ENCODE results near the gene PPFIA3.
A peak's percentile ranks its signal among the peaks of the same experiment; 100 is the strongest.

The PPFIA3 gene

GRCh38 chr19:49113762-49114629 lies 5.3 kb upstream of the PPFIA3 start, which contains the start of gene LIN7B:
LIN7B (plus strand) TSS chr19:49114370; CDS start chr19:49114405, 35 bp downstream.
- Histone ChIP-seq H3K4me3 (ENCODE audit: insufficient read depth, low read length, poor library complexity, severe bottlenecking) (peak within 1 kb of the TSS; percentile 53), H3K27ac (ENCODE audit: low read depth, low read length) (no peak within 1 kb of the TSS), H3K9ac (ENCODE audit: low read length) (peak within 1 kb of the TSS; percentile 59), H3K36me3 (ENCODE audit: low read length) (no peaks in the 10 kb centered on the region), H3K4me2 (ENCODE audit: low read depth, low read length, poor library complexity, severe bottlenecking) (peak within 1 kb of the TSS; percentile 94), H2AFZ (ENCODE audit: low read depth, low read length, severe bottlenecking) (peak within 1 kb of the TSS; percentile 98), H3F3A (ENCODE audit: insufficient read depth) (peaks cover 25% of the 10 kb centered on the region), H3K9me2 (replicated peaks; ENCODE audit: insufficient read depth, low read length) (no peaks in the 10 kb centered on the region), H3K79me2 (ENCODE audit: insufficient read depth, low read length) (no peaks in the 10 kb centered on the region), H4K20me1 (ENCODE audit: low read depth, low read length) (no peaks in the 10 kb centered on the region), H3K9me3 (ENCODE audit: insufficient read depth, low read length) (no peaks in the 10 kb centered on the region), H3K27me3 (ENCODE audit: low read length) (no peaks in the 10 kb centered on the region)
- TF ChIP-seq, protein P1, sequence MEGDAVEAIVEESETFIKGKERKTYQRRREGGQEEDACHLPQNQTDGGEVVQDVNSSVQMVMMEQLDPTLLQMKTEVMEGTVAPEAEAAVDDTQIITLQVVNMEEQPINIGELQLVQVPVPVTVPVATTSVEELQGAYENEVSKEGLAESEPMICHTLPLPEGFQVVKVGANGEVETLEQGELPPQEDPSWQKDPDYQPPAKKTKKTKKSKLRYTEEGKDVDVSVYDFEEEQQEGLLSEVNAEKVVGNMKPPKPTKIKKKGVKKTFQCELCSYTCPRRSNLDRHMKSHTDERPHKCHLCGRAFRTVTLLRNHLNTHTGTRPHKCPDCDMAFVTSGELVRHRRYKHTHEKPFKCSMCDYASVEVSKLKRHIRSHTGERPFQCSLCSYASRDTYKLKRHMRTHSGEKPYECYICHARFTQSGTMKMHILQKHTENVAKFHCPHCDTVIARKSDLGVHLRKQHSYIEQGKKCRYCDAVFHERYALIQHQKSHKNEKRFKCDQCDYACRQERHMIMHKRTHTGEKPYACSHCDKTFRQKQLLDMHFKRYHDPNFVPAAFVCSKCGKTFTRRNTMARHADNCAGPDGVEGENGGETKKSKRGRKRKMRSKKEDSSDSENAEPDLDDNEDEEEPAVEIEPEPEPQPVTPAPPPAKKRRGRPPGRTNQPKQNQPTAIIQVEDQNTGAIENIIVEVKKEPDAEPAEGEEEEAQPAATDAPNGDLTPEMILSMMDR (IDR thresholded peaks at IDR 0.05; ENCODE audit: insufficient read depth, low read length, poor library complexity, severe bottlenecking) = no peak
- no peak for TF ChIP-seq EZH2phosphoT487 (conservative IDR thresholded peaks at IDR 0.05; ENCODE audit: low read length)

GRCh38 chr19:49114630-49115363 lies 4.5 kb upstream of the PPFIA3 start:
- no peak overlapping the region for H3K27ac ChIP-seq (ENCODE audit: low read depth, low read length)
- H4K20me1 ChIP-seq (ENCODE audit: low read depth, low read length) = no peaks in the 10 kb centered on the region
- H3K27me3 ChIP-seq (ENCODE audit: low read length) = no peaks in the 10 kb centered on the region
- H3K36me3 ChIP-seq (ENCODE audit: low read length) = no peaks in the 10 kb centered on the region
- H3K9ac ChIP-seq (ENCODE audit: low read length) = peak overlapping the region; percentile 59
- peak overlapping the region; percentile 94 for H3K4me2 ChIP-seq (ENCODE audit: low read depth, low read length, poor library complexity, severe bottlenecking)
- peak overlapping the region; percentile 53 for H3K4me3 ChIP-seq (ENCODE audit: insufficient read depth, low read length, poor library complexity, severe bottlenecking)
- no peaks in the 10 kb centered on the region for H3K79me2 ChIP-seq (ENCODE audit: insufficient read depth, low read length)
- H3K9me2 ChIP-seq (replicated peaks; ENCODE audit: insufficient read depth, low read length) = no peaks in the 10 kb centered on the region
- H3F3A ChIP-seq (ENCODE audit: insufficient read depth) = peaks cover 20% of the 10 kb centered on the region; the same call in 1 of the 2 replicates
- peak overlapping the region; percentile 68 for H2AFZ ChIP-seq (ENCODE audit: low read depth, low read length, severe bottlenecking)
- TF ChIP-seq, protein P1 (IDR thresholded peaks at IDR 0.05; ENCODE audit: insufficient read depth, low read length, poor library complexity, severe bottlenecking) = no peak
- no peak for TF ChIP-seq EZH2phosphoT487 (conservative IDR thresholded peaks at IDR 0.05; ENCODE audit: low read length)
- no peaks in the 10 kb centered on the region for H3K9me3 ChIP-seq (ENCODE audit: insufficient read depth, low read length)

DNA sequence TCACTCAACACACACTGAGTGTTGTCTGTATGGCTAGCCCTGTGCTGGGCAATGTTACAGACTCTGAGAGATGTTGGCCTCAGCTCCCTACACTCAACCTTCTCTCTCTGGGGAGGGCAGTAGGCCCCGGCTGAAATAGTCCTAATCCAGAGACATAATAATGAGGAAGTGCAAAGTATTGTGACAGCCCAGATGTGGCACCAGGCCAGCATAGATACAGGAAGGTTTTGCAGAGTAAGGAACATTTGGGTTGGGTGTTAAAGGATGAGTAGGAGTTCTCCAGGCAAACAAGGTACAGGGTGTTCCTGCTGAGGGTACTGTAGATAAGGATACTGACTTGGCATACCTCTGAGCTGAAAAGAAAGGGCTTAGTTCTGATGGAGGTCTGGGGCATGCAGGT lies 2.8 kb upstream of the PPFIA3 start:
- H3K9ac ChIP-seq (ENCODE audit: low read length) = no peak overlapping the region
- H3K27me3 ChIP-seq (ENCODE audit: low read length) = no peaks in the 10 kb centered on the region
- no peaks in the 10 kb centered on the region for H4K20me1 ChIP-seq (ENCODE audit: low read depth, low read length)
- peaks cover 7% of the 10 kb centered on the region; the same call in 1 of the 2 replicates for H3F3A ChIP-seq (ENCODE audit: insufficient read depth)
- no peaks in the 10 kb centered on the region for H3K9me2 ChIP-seq (replicated peaks; ENCODE audit: insufficient read depth, low read length)
- no peak overlapping the region for H2AFZ ChIP-seq (ENCODE audit: low read depth, low read length, severe bottlenecking)
- H3K79me2 ChIP-seq (ENCODE audit: insufficient read depth, low read length) = no peaks in the 10 kb centered on the region
- TF ChIP-seq EZH2phosphoT487 (conservative IDR thresholded peaks at IDR 0.05; ENCODE audit: low read length) = no peak
- TF ChIP-seq, protein P1 (IDR thresholded peaks at IDR 0.05; ENCODE audit: insufficient read depth, low read length, poor library complexity, severe bottlenecking) = no peak
- no peak overlapping the region for H3K4me2 ChIP-seq (ENCODE audit: low read depth, low read length, poor library complexity, severe bottlenecking)
- no peak overlapping the region for H3K4me3 ChIP-seq (ENCODE audit: insufficient read depth, low read length, poor library complexity, severe bottlenecking)
- H3K9me3 ChIP-seq (ENCODE audit: insufficient read depth, low read length) = no peaks in the 10 kb centered on the region
- H3K27ac ChIP-seq (ENCODE audit: low read depth, low read length) = no peak overlapping the region
- H3K36me3 ChIP-seq (ENCODE audit: low read length) = no peaks in the 10 kb centered on the region

Measured in SU-DHL-6 (cell line).